HEK293 (cell line): Measurements from ENCODE around the gene ZBED3.

Experiments
- CTCF ChIA-PET: fragments of 350-600 bp; formaldehyde crosslinking; extraction: SDS; loops from one replicate; lab custom pipeline; 2021; ENCODE audit warnings: antibody characterized with exemption; lab: Yijun Ruan, JAX
- POLR2A ChIA-PET: fragments of 300-600 bp; formaldehyde crosslinking; extraction: SDS; loops from one replicate; lab custom pipeline; 2020; ENCODE audit warnings: antibody characterized with exemption, inconsistent platforms; lab: Yijun Ruan, JAX
- H3K27ac ChIP-seq: fragments of 200-500 bp; sonication (Bioruptor generic); 2 replicates; pipeline ENCODE4 v1.5.1; 2014; ENCODE audit warnings: low read depth, low read length, control low read depth, inconsistent platforms; ENCODE audit errors: extremely low read depth
- H3K36me3 ChIP-seq, 2 experiments: fragments of 200-500 bp in 1 of 2; sonication (Bioruptor generic) in 1 of 2; 1 replicate in 1 of 2; 2 replicates in 1 of 2; pipeline ENCODE4 v1.5.1; 2014 to 2017; ENCODE audit warnings: inconsistent platforms in 2 of 2, low read length in 2 of 2; ENCODE audit not compliant: control insufficient read depth in 2 of 2, insufficient read depth in 1 of 2
- H3K4me1 ChIP-seq: fragments of 200-500 bp; sonication (Bioruptor generic); 2 replicates; pipeline ENCODE4 v1.5.1; 2014; ENCODE audit warnings: mild to moderate bottlenecking, low read length, inconsistent platforms; ENCODE audit not compliant: control insufficient read depth, insufficient read depth
- H3K4me3 ChIP-seq: 2 replicates; pipeline ENCODE4 v1.5.1; 2011; ENCODE audit warnings: low read depth, mild to moderate bottlenecking, control low read depth, low read length, moderate library complexity
- H3K9me3 ChIP-seq: fragments of 200-500 bp; sonication (Bioruptor generic); 2 replicates; pipeline ENCODE4 v1.5.1; 2014; ENCODE audit warnings: low read depth, low read length, inconsistent platforms; ENCODE audit not compliant: control insufficient read depth, insufficient read depth
- AEBP2 ChIP-seq: fragments of 450-650 bp; formaldehyde crosslinking; IDR thresholded peaks from 2 replicates; pipeline ENCODE4 v1.5.1; 2016; ENCODE audit warnings: missing biosample characterization, missing genetic modification characterization, borderline replicate concordance
- GLIS1 ChIP-seq: fragments of 450-650 bp; formaldehyde crosslinking; IDR thresholded peaks from 2 replicates; pipeline ENCODE4 v1.5.1; 2016; ENCODE audit warnings: missing biosample characterization, missing genetic modification characterization
- HOXD13 ChIP-seq: sonication (generic); formaldehyde crosslinking; IDR thresholded peaks from 2 replicates; pipeline ENCODE4 v1.8.0; 2022; ENCODE audit warnings: missing genetic modification reagents, borderline replicate concordance
- PBX3 ChIP-seq: sonication (generic); formaldehyde crosslinking; IDR thresholded peaks from 2 replicates; pipeline ENCODE4 v1.8.1; 2022; ENCODE audit warnings: mild to moderate bottlenecking, moderate library complexity, missing genetic modification reagents
- ZBTB44 ChIP-seq: fragments of 450-650 bp; IDR thresholded peaks from 2 replicates; pipeline ENCODE4 v1.5.1; 2018; ENCODE audit warnings: missing biosample characterization, mild to moderate bottlenecking, missing genetic modification characterization
- ZFHX2 ChIP-seq: fragments of 450-650 bp; formaldehyde crosslinking; conservative IDR thresholded peaks from 2 replicates; pipeline ENCODE4 v1.5.1; 2016; ENCODE audit warnings: missing biosample characterization, missing genetic modification characterization
- ZNF133 ChIP-seq: fragments of 450-650 bp; formaldehyde crosslinking; IDR thresholded peaks from 2 replicates; pipeline ENCODE4 v1.5.1; 2016; ENCODE audit warnings: missing biosample characterization, missing genetic modification characterization
- ZNF169 ChIP-seq: fragments of 450-650 bp; formaldehyde crosslinking; IDR thresholded peaks from 2 replicates; pipeline ENCODE4 v1.5.1; 2016; ENCODE audit warnings: missing biosample characterization, missing genetic modification characterization
- ZNF19 ChIP-seq: fragments of 450-650 bp; formaldehyde crosslinking; IDR thresholded peaks from 2 replicates; pipeline ENCODE4; 2016; ENCODE audit warnings: missing biosample characterization, missing genetic modification characterization, low read depth
- ZNF248 ChIP-seq: fragments of 450-650 bp; formaldehyde crosslinking; IDR thresholded peaks from 2 replicates; pipeline ENCODE4 v1.5.1; 2017; ENCODE audit warnings: missing biosample characterization, missing genetic modification characterization
- ZNF324 ChIP-seq: fragments of 450-650 bp; formaldehyde crosslinking; IDR thresholded peaks from 2 replicates; pipeline ENCODE4 v1.5.1; 2016; ENCODE audit warnings: missing biosample characterization, missing genetic modification characterization
- ZNF416 ChIP-seq: fragments of 450-650 bp; formaldehyde crosslinking; IDR thresholded peaks from 2 replicates; pipeline ENCODE4 v1.5.1; 2016; ENCODE audit warnings: missing biosample characterization, missing genetic modification characterization
- ZNF423 ChIP-seq: fragments of 450-650 bp; formaldehyde crosslinking; IDR thresholded peaks from 2 replicates; pipeline ENCODE4 v1.5.1; 2016; ENCODE audit warnings: missing biosample characterization, missing genetic modification characterization
- ZNF426 ChIP-seq: fragments of 450-650 bp; formaldehyde crosslinking; IDR thresholded peaks from 2 replicates; pipeline ENCODE4 v1.5.1; 2017; ENCODE audit warnings: missing biosample characterization, missing genetic modification characterization, mild to moderate bottlenecking, inconsistent platforms, moderate library complexity
- ZNF433 ChIP-seq: fragments of 450-650 bp; formaldehyde crosslinking; IDR thresholded peaks from 2 replicates; pipeline ENCODE4 v1.5.1; 2016; ENCODE audit warnings: missing biosample characterization, missing genetic modification characterization, low read depth
- ZNF610 ChIP-seq: fragments of 450-650 bp; formaldehyde crosslinking; IDR thresholded peaks from 2 replicates; pipeline ENCODE4 v1.5.1; 2016; ENCODE audit warnings: missing biosample characterization, missing genetic modification characterization, borderline replicate concordance
- ZNF645 ChIP-seq: fragments of 450-650 bp; formaldehyde crosslinking; IDR thresholded peaks from 2 replicates; pipeline ENCODE4; 2016; ENCODE audit warnings: missing biosample characterization, missing genetic modification characterization
- ZNF692 ChIP-seq: fragments of 450-650 bp; formaldehyde crosslinking; IDR thresholded peaks from 2 replicates; pipeline ENCODE4 v1.5.1; 2016; ENCODE audit warnings: missing biosample characterization, missing genetic modification characterization
- ZNF768 ChIP-seq: fragments of 450-650 bp; formaldehyde crosslinking; IDR thresholded peaks from 2 replicates; pipeline ENCODE4 v1.5.1; 2018; ENCODE audit warnings: missing biosample characterization, mild to moderate bottlenecking, missing genetic modification characterization
- ZNF776 ChIP-seq: fragments of 450-650 bp; formaldehyde crosslinking; IDR thresholded peaks from 2 replicates; pipeline ENCODE4 v1.5.0; 2017; ENCODE audit warnings: missing biosample characterization, missing genetic modification characterization, borderline replicate concordance
- ZSCAN23 ChIP-seq: fragments of 450-650 bp; formaldehyde crosslinking; IDR thresholded peaks from 2 replicates; pipeline ENCODE4 v1.5.1; 2016; ENCODE audit warnings: missing biosample characterization, missing genetic modification characterization

ZBED3 gene

GRCh38 chr5:77102549-77102948 lies 15.5 kb upstream of the ZBED3 start:
- H3K36me3 ChIP-seq = peaks cover 0 to 27% of the 10 kb centered on the region in 2 experiments; a peak in 2 of 3 replicates
- ChIA-PET POLR2A (interaction anchor here (1.2 kb wide), 1 partner anchor 16 kb away, joined by 3 read pairs; no protein-coding TSS in a partner anchor), CTCF (no interaction called here)
- H3K27ac ChIP-seq = no peak overlapping the region
- no peak overlapping the region for H3K4me3 ChIP-seq
- no peak for TF ChIP-seq ZSCAN23
- TF ChIP-seq ZNF768 (tag by site-specific recombination) = no peak
- TF ChIP-seq ZNF610 (tag by site-specific recombination) = no peak
- no peak for TF ChIP-seq ZNF692
- no peaks in the 10 kb centered on the region for H3K4me1 ChIP-seq
- H3K9me3 ChIP-seq = no peaks in the 10 kb centered on the region

- POLR2A ChIA-PET = no interaction called here
- CTCF ChIA-PET = interaction anchor here (0.7 to 0.8 kb wide), 2 partner anchors 14 to 23 kb away, joined by 3 to 4 read pairs; no protein-coding TSS in a partner anchor
Observed at GRCh38 chr5:77101298-77101697, 14.2 kb upstream of the ZBED3 start.

GRCh38 chr5:77095189-77095588 lies 8.1 kb upstream of the ZBED3 start:
- Histone ChIP-seq H3K4me3 (no peak overlapping the region), H3K27ac (no peak overlapping the region), H3K36me3 (peaks cover 0 to 13% of the 10 kb centered on the region in 2 experiments; a peak in 2 of 3 replicates), H3K9me3 (no peaks in the 10 kb centered on the region), H3K4me1 (no peaks in the 10 kb centered on the region)
- CTCF ChIA-PET = no interaction called here
- POLR2A ChIA-PET = no interaction called here
- no peak for TF ChIP-seq ZNF776 (tag by site-specific recombination)
- no peak for TF ChIP-seq ZNF133
- no peak for TF ChIP-seq AEBP2 (tag by site-specific recombination)
- no peak for TF ChIP-seq ZNF248 (tag by site-specific recombination)
- TF ChIP-seq ZNF433 (tag by site-specific recombination) = no peak
- TF ChIP-seq ZNF19 (tag by site-specific recombination) = no peak
- TF ChIP-seq ZNF645 (tag by site-specific recombination) = no peak
- no peak for TF ChIP-seq HOXD13 (CRISPR knock-in tag)
- TF ChIP-seq ZNF169 (tag by site-specific recombination) = no peak
- no peak for TF ChIP-seq ZNF324
- TF ChIP-seq ZNF426 = no peak

More at GRCh38 chr5:77101298-77101697, 14.2 kb upstream of the ZBED3 start:
- Histone ChIP-seq H3K9me3 (no peaks in the 10 kb centered on the region), H3K4me3 (no peak overlapping the region), H3K4me1 (no peaks in the 10 kb centered on the region), H3K36me3 (peaks cover 0 to 27% of the 10 kb centered on the region in 2 experiments; a peak in 2 of 3 replicates), H3K27ac (no peak overlapping the region)
- TF ChIP-seq PBX3 (CRISPR knock-in tag) (no peak), GLIS1 (tag by site-specific recombination) (no peak), ZNF416 (tag by site-specific recombination) (no peak), ZNF423 (tag by site-specific recombination) (no peak), ZBTB44 (tag by site-specific recombination) (no peak), ZFHX2 (tag by site-specific recombination) (peak; percentile 53)
